ENCODE results near the gene IMPDH1. TPM values are rescaled to one million over a fixed set of nuclear protein-coding genes. Genes with fewer than 3 reads are reported as not detected.

IMPDH1 gene
- polyA plus RNA-seq, 4 donors = 11.8 to 30.9 (median 25.8) TPM

Other genes starting within 250 kb of the IMPDH1 start
- gene LEP, start 168.7 kb downstream of the IMPDH1 start, polyA plus RNA-seq (ENCODE audit: insufficient read length in 4 of 4) = under 1 TPM in 3 of 4 donors, not detected in 1; 0.16 to 0.50 (median 0.36) TPM
- gene RBM28, start 66.1 kb downstream of the IMPDH1 start, polyA plus RNA-seq (ENCODE audit: insufficient read length in 4 of 4) = 10 to 100 TPM; 37.9 to 53.3 (median 47.7) TPM
- gene PRRT4, start 48.3 kb downstream of the IMPDH1 start, polyA plus RNA-seq (ENCODE audit: insufficient read length in 4 of 4) = 1 to 10 TPM in 2 of 4 donors, under 1 TPM in 2; 0.65 to 3.4 (median 1.1) TPM
- 10 to 100 TPM; 14.6 to 21.6 (median 17.9) TPM for gene HILPDA, start 45.9 kb upstream of the IMPDH1 start, polyA plus RNA-seq (ENCODE audit: insufficient read length in 4 of 4)
- gene METTL2B, start 66.8 kb upstream of the IMPDH1 start, polyA plus RNA-seq (ENCODE audit: insufficient read length in 4 of 4) = 10 to 100 TPM; 23.4 to 31.7 (median 28.4) TPM

All from left renal pelvis (tissue), 4 donors.